ENCODE results near the gene ACBD6.

DNA sequence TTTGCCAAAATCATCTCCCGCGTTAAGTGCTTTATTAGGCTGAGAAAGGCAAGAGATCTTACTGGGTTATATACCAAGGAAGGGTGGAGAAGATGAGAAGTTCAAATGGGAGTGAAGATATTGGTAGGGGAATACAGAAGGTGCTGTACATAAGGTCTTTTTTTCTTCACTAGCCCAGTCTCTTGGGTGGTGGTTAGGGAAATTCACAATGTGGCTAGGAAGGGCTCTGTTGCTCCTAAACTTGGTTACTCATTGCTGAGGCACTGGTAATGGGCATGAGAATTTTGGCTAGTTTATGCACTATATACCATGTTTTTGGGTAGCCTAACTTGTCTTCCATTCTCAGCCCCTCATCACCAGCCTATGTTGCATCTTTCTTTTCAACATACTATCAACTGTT lies 221.8 kb downstream of the ACBD6 start:
- TF ChIP-seq CTCF (conservative IDR thresholded peaks at IDR 0.05; ENCODE audit: low read depth, low read length) (no peak), CEBPB (IDR thresholded peaks at IDR 0.05; ENCODE audit: low read depth, low read length) (no peak), CHD1 (IDR thresholded peaks at IDR 0.05; ENCODE audit: low read depth, low read length) (no peak)
